Stimulated activated CD8-positive, alpha-beta memory T cell treated with anti-CD3 and anti-CD28 coated beads, Interleukin-15, amount 100 ng/mL, for 48 hours (primary cell): ENCODE results near the gene PCBP4.

Source experiments
- DNase-seq, 2 donors: peaks; one replicate each; pipeline ENCODE4 v3.0.0-alpha.2; 2020; ENCODE audit warnings: low read depth in 2 of 2

The PCBP4 gene

DNA sequence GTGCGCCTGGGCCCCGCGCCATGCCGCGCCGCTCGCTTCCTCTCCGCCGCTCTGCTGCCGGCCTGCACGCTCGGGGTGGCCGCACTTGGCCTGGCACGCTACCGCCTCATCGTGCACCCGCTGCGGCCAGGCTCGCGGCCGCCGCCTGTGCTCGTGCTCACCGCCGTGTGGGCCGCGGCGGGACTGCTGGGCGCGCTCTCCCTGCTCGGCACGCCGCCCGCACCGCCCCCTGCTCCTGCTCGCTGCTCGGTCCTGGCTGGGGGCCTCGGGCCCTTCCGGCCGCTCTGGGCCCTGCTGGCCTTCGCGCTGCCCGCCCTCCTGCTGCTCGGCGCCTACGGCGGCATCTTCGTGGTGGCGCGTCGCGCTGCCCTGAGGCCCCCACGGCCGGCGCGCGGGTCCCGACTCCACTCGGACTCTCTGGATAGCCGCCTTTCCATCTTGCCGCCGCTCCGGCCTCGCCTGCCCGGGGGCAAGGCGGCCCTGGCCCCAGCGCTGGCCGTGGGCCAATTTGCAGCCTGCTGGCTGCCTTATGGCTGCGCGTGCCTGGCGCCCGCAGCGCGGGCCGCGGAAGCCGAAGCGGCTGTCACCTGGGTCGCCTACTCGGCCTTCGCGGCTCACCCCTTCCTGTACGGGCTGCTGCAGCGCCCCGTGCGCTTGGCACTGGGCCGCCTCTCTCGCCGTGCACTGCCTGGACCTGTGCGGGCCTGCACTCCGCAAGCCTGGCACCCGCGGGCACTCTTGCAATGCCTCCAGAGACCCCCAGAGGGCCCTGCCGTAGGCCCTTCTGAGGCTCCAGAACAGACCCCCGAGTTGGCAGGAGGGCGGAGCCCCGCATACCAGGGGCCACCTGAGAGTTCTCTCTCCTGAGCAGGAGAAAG lies 11.1 kb downstream of the PCBP4 start:
- no peak for DNase-seq

DNA sequence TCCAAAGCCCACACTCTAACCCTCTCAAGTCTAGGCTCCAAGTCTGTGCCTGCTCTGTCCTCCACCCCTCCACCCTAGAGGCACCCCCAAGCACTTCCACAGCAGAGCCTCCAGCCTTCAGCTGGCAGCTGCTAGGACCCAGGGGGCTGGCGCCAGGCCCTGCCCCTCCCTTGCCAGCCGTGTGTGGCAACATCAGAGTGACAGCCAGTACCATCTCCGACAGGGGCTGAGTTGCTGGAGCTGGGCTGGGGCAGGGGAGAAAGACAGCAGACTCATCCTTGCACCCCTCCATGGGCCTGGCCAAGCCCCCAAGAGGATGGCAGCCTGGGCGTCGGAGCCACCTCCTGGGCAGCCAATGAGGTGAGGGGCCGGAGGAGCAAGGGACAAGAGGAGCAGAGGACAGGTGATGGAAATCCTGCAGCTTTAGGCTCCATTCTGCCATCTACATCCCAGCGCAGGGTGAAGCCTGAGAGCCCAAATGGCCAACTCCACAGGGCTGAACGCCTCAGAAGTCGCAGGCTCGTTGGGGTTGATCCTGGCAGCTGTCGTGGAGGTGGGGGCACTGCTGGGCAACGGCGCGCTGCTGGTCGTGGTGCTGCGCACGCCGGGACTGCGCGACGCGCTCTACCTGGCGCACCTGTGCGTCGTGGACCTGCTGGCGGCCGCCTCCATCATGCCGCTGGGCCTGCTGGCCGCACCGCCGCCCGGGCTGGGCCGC lies 11.9 kb downstream of the PCBP4 start, which contains the start of gene GPR62:
TSS of gene GPR62 (plus strand) at position 207 of the 718 bp plus-strand sequence. CDS start at position 479, 272 bp downstream.
- no peak for DNase-seq

DNA sequence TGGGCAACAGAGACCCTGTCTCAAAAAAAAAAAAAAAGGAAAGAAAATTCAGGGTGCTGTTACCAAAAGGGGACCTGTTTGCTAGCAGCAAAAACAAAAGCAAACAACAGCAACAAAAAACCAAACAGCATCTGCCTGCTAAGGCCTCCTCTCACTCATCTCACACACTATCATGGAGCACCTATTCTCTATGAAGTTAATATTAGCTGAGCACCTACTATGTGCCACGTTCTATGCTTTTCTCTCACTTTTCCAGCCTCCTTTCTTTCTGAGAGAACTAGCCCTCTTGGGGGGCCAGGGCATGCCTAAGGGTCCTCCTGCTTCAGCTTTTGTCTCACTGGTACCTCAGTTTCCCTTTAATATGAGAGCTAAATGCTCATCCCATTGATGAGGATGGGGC lies 12.5 kb downstream of the PCBP4 start:
- no peak for DNase-seq

DNA sequence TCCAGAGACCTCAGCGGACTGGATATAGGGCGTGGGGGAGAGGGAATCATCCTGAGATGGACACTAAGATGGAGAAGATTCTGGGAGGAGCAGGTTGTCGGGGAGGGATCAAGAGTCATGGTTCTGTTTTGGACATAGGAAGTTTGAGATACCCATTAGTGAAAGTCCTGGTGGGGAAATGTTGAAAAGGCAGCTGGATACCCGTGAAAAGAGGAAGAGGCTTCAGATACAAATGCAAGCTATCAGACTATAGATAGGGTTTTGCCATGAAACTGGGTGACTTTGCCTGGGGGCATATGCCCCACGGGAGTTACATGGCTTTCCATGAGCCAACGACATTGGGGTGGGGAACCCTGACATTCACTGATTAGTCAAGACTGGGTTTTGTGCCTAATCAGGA lies 13.1 kb downstream of the PCBP4 start:
- no peak for DNase-seq

DNA sequence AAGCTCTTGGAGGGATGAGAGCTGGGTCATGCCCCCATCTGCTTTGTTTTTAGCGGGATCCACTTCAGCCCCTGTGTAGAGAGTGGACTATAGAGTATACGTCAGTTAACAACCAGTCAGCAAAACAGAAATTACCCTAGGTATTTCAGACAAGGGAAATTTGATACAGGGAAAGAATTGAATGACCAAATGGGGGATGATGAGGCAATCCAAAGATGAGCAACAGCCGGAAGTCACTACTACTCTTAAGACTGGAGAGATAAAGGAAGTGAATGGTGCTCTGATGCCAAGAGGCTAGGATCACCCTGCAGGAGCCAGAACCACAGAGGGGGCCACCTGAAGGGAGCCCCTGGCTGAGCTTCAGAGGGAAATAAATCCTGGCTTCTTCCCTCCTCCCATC lies 13.8 kb downstream of the PCBP4 start:
- no peak for DNase-seq

DNA sequence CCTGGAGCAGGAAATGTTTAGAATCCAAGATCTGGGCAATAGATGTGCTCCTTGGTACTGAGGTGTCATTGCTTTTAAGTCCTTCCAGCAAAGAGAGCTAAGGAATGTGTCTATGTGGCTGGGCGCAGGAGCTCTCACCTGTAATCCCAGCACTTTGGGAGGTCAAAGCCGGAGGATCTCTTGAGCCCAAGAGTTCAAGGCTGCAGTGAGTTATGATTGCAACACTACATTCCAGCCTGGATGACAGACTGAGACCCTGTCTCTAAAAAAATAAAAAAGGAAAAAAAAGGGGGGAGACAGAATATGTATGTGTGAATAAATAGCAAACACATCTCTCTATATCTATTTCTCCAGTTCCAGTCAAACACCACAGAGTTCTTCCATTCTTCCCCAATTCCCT lies 16.4 kb downstream of the PCBP4 start:
- no peak for DNase-seq

DNA sequence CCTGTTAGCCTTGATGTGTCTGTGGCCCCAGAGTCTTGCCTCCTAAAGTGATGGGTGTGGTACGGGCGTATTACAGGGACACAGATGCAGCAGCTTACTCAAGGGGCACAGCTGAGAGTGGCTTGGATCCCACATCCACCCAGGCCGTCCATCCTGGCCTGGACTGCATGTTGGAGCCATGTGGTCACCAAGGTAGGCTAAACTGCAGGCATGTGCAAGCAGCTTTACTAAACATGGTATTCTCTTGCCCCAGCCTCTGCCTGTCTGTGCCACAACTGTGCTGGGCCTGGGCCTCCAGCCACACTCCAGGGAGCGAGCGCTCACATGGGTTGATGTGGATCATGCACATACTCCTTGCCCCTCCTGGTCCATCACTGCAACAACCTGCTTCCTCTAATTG lies 18.1 kb downstream of the PCBP4 start:
- DNase-seq = no peak

DNA sequence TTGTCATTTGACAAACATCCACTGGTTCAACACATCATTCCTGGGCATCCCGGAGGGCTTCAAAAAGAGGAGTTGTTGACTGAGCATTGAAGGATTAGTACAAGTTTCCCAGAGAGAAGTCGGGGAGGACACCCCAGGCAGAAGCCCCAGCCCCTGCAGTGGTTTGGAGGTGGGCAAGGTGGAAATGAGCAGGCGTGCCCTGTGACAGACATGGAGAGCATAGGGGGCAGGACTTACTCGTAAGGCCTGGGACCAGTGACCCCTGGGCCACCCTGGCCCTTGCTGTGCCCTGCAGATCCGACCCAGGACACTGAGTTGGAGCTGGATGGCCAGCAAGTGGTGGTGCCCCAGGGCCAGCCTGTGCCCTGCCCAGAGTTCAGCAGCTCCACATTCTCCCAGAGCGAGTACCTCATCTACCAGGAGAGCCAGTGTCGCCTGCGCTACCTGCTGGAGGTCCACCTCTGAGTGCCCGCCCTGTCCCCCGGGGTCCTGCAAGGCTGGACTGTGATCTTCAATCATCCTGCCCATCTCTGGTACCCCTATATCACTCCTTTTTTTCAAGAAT lies 19.2 kb downstream of the PCBP4 start:
- DNase-seq = no peak

DNA sequence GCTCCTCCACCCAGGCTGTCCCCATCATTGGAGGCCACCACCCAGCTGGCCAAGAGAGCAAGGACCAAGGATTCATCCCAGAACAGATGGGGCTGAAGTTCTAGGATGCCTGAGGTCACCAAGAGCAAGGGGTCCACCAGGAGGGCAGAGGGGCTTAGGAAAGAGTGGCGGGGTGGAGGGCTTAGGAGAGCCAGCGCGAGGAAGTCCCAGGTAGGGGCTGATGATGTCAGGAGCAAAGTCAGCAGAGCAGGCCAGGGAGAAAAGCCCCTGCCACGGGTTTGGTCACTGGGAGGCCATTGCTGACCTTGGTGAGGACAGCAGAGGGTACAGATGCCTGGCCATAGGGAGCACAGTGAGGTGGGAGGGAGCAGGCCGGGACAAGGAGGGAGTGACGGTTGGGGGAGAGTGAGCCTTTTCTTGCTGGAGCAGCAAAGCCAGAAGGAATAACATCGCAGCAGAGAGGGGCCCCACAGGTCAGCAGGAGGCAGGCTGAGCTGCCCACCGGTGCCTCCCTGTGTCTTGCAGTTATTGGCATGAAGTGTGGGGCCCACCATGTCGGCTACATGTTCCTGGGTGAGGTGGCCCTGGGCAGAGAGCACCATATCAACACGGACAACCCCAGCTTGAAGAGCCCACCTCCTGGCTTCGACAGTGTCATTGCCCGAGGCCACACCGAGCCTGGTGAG lies 19.9 kb downstream of the PCBP4 start:
- no peak for DNase-seq

DNA sequence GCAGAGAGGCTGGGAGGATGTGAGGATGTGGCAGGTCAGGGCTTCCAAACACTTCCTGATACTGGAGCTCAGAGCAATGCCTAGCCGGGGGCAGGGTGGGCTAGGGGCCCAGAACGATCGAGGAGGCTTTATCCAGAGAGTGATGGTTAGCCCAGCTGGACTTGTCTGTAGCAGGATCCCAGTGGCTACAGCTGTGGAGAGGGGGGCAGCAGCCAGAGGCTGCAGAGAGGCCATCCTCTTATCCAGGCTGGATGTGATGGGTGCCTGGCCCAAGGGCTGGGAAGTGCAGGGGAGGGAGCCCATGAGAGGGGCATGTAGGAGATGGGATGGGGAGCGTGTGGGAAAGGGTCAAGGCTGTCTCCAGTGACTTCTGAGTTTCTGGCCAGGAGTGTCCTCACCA lies 20.5 kb downstream of the PCBP4 start:
- no peak for DNase-seq

DNA sequence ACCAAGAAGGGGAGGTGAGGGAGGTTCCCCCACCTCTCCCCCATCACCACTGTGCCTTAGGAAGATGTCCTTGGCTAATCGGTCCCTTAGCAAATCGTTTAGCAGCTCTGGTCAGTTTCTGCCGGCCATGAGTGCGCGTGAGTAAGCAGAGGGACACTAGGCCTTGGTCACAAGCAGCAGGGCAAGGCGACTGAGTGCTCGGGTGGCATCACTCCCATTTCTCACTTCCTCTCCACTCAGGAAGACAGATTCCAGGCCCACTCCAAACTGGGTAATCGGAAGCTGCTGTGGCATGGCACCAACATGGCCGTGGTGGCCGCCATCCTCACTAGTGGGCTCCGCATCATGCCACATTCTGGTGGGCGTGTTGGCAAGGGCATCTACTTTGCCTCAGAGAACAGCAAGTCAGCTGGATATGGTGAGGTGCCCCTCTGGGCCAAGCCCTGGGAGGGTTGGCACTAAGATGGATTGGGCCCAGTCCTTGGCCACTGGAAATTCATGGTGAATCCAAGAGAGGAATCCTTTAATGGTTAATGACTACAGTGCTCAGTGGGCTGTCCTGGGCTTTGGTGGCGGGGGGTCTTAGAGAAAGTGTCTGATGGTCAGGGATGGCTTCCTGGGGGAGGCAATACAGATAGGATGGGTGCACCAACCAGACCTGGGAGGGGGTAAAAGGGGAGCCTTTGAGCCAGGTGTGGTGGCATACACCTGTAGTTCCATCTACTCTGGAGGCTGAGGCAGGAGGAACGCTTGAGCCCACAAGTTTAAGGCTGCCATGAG lies 21.1 kb downstream of the PCBP4 start:
- DNase-seq = no peak

DNA sequence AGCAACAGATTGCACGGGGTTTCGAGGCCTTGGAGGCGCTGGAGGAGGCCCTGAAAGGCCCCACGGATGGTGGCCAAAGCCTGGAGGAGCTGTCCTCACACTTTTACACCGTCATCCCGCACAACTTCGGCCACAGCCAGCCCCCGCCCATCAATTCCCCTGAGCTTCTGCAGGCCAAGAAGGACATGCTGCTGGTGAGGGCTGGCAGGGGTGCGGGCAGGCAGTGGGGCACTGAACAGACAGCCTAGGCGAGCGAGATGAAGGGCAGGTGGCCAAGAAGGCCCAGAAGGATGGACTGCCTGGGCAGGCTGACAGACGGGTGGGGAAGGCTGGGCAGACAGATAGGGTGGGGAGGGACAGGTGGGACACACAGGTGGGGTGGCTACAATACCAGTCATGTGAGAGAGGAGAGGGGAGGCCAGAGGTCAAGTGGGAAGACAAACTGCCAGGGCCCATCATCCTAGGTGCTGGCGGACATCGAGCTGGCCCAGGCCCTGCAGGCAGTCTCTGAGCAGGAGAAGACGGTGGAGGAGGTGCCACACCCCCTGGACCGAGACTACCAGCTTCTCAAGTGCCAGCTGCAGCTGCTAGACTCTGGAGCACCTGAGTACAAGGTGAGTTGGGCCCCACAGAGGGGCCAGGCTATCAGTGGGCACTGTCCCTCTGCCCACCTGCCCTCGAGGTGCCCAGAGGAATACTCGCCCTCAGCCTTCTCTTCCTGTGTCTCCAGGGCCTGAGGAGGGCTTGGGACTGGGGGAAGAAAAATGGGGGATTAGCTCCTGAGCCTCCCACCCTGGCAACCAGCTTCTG lies 22.0 kb downstream of the PCBP4 start:
- no peak for DNase-seq

DNA sequence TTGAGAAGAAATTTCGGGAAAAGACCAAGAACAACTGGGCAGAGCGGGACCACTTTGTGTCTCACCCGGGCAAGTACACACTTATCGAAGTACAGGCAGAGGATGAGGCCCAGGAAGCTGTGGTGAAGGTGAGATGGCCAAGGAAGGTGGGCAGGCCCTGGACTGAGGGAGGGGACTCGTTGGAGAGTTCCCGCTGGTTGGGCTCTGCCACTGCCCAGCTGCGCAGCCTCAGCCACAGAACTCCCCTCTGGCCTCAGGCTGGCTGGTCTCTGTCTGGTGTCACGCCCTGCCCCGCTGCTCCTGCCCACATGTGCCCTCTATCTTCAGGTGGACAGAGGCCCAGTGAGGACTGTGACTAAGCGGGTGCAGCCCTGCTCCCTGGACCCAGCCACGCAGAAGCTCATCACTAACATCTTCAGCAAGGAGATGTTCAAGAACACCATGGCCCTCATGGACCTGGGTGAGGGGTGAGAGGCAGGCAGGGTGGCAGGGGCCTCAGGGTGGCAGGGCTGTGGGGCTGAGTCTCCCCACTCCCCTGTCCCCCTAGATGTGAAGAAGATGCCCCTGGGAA lies 22.7 kb downstream of the PCBP4 start:
- no peak for DNase-seq

DNA sequence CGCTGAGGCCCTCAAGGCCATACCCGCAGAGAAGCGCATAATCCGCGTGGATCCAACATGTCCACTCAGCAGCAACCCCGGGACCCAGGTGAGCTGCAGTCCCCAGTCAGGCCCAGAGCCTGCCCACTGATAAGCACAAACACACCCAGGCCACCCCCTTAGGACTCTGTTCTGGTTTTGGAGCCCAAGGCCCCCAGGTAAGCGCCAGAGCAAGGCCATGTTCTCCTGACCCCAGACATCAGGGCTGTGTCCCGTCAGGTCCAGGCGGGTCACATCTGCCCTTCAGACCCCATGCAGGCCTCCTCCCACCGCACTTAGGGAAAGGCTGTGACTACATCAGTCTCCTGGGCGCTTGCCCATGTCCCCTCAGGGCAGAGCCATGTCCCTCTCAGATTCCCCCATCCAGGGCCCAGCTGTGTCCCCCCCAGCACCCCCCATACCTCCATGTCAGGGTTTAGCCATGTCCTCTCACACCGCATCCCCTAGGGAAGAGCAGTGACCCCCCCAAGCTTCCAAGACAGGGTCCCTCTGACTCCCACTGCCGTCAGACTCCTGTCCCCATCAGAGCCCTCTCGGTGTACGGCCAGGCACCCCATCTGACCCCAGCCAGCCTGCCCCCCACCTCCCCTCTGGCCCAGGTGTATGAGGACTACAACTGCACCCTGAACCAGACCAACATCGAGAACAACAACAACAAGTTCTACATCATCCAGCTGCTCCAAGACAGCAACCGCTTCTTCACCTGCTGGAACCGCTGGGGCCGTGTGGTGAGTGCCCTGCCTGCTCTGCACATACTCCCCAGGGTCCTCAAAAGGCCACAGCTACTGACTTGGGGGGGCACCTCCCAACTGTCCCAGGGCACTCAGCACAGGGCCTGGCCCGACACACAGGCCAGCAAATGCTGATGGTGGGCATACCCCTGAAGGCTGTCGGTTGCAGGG lies 23.5 kb downstream of the PCBP4 start:
- DNase-seq = no peak

DNA sequence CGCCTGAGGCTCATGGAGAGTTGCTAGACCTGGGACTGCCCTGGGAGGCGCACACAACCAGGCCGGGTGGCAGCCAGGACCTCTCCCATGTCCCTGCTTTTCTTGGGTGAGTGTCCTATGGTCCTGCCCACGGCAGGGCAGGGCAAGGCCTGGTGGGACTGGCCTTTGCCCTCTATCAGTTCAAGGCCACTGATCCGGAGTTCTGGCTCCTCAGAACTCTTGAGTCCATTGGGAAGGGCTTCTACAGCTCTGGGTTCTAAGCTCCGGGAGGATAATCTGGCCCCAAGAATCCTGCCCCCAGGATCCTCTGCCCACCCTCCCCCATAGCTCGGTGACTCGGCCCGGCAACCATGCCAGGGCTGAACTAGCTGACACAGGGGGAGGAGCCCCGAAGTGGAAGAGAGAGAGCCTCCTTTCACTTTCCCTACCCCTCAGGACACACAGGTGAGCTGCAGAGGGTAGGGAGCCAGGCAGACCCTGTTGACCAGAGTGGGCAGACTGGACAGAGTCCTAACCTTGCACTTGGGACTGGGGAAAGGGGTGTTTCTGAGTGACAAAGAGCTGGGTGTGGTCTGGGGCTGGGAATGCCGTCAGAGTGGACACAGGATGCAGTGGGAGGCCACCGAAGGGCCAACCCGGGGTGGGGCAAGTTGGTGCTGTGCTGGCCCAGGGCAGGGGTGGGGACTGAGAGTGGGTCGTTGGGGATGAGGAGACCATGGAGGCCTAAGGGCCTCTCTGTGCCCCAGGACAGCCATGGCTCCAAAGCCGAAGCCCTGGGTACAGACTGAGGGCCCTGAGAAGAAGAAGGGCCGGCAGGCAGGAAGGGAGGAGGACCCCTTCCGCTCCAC lies 24.4 kb downstream of the PCBP4 start:
- peak; percentile 34 to 39 for DNase-seq

DNA sequence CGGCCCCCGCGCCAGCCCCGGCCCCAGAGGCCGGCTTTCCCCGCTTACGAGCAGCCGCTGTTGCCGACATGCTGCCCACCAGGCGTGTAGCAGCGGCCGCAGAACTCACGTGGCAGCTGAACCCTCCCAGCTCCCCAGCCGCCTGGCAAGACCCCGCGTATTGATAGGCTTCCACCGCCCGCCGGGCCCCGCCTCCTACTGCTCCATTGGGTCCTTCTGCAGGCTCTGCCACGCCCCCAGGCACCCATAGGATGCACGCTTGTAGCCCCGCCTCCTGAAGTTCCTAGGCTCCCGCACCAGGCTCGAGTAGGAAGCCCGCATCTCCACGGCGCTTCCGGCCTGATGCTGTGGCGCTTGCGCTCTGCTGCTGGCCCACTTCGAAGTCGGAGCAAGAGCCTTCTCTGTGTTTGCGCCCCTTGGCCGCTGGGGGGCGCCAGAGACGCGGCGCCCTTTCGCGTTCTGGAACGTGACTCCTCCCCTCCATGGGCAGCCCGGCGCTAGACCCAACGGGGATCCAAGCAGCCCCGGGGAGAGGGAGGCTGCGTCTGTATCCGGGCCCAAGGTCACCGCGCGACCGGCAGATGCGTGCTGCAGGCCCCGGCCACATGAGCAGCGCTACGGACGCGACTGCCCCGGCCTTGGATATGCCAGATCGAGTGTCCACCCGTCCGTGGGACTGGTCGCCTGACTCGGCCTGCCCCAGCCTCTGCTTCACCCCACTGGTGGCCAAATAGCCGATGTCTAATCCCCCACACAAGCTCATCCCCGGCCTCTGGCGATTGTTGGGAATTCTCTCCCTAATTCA lies 25.3 kb downstream of the PCBP4 start, which contains the start of the genes PARP3 and RRP9:
TSS of gene PARP3 (plus strand) at position 566 of the 805 bp plus-strand sequence. CDS start 993 bp downstream, outside the sequence.
TSS of gene RRP9 (minus strand) at position 107 of the 805 bp plus-strand sequence. CDS start at position 70, 37 bp downstream.
- DNase-seq = peak; percentile 100

DNA sequence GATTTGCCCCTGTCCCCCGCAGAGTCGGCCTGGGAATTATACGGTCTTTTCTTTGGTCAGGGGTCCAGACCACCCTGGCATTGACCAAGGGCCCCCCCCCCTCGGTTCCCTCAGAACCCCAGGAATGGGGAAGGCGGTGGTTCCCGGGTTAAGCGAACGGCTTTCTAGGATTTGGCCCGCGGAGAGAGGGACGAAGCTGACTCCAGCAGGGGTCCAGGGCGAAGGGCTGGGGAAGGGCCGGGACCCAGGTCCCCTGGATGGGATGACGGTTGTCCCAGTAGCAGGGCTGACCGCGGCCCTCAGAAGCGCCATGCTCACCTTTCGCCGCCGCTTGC lies 25.8 kb downstream of the PCBP4 start:
- no peak for DNase-seq
